C4-2B (cell line): Measurements from ENCODE around the gene STRA6.

Source experiments
- H3K27ac ChIP-seq: fragments of 450-650 bp; 2 replicates; pipeline ENCODE4 v1.5.1; 2017
- ZFX ChIP-seq: fragments of 450-650 bp; IDR thresholded peaks from 2 replicates; pipeline ENCODE4 v1.6.1; 2017
- TF ChIP-seq, protein P1 (sequence below): fragments of 450-650 bp; conservative IDR thresholded peaks from 2 replicates; pipeline ENCODE4 v1.5.1; 2017; ENCODE audit warnings: mild to moderate bottlenecking

Gene STRA6

DNA sequence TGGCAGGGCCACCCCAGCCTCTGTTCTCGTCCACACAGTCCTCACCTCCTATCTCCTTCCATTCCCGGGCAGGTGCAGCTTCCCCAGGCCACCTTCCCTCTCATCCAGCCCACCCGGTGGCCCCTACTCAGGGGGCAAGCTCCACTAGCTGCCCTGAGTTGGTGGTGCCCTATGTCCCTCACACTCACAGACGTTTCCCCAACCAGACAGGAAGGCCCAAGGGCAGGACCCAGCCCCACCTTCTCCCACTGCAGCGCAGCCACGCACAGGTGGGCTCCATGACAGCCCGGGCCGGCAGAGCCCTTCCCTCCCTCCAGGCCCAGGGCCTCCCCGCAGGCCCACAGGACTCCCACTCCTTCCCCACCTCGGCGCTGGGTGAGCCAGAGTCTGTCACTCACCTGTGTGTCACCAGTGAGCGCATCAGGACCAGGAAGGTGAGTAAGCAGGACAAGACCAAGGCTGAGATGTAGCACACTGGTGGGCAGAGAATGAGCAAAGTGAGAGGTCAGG, 17.9 kb downstream of the STRA6 start:
- H3K27ac ChIP-seq, result no peak overlapping the region
- TF ChIP-seq, protein P1, sequence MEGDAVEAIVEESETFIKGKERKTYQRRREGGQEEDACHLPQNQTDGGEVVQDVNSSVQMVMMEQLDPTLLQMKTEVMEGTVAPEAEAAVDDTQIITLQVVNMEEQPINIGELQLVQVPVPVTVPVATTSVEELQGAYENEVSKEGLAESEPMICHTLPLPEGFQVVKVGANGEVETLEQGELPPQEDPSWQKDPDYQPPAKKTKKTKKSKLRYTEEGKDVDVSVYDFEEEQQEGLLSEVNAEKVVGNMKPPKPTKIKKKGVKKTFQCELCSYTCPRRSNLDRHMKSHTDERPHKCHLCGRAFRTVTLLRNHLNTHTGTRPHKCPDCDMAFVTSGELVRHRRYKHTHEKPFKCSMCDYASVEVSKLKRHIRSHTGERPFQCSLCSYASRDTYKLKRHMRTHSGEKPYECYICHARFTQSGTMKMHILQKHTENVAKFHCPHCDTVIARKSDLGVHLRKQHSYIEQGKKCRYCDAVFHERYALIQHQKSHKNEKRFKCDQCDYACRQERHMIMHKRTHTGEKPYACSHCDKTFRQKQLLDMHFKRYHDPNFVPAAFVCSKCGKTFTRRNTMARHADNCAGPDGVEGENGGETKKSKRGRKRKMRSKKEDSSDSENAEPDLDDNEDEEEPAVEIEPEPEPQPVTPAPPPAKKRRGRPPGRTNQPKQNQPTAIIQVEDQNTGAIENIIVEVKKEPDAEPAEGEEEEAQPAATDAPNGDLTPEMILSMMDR, result no peak
- no peak for TF ChIP-seq ZFX

DNA sequence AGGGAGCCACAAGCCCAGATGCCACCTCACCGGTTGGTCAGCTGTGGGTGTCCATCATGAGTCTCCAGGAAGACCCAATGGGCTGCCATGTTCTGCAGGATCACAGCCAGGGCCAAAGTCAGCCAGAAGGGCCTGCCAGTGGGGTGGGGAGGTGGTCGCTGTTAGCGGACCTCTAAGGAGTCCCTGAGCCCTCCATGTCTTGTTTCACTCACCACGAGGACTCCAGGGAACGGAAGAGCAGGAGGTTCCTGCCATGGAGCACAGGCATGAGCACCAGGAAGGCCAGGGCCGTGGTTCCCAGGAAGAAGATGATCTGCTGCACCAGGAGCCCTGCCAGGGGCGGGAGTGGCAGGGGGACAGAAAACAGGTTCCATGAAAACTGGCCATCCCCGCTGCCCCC, 20.5 kb downstream of the STRA6 start:
- TF ChIP-seq, protein P1, result no peak
- TF ChIP-seq ZFX, result no peak
- no peak overlapping the region for H3K27ac ChIP-seq

DNA sequence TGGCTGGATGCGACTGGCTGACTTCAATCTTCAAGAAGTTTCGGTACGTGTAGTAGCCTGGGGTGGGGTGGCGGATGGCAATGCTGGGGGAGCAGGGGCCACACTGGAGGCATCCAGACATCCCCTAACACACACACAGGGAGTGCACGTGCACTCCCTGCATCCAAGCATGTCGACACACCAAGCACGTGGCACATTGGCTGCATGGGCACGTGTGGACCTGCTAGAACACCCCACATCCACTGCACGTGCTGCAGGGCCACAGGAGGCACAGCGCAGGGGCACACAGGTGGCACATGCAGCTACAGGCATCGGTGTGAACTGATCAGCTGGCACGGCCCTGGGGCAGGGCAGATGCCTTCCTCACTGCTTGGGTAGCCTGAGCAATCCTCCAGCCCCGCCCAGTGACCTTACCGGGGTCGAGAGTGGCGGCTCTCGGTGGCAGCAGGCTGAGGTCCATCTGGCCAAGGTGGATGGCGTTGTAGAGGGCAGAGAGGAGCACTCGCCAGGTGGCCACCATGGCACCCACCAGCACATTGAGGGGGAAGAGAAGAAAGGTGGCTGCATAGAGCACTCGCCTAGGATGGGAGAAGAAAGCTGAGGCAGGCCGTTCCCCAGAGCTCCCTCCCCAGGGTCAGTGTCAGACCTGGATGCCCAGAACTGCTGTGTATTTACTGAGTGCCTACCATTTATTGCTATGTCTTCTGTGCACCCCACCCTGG, 21.5 kb downstream of the STRA6 start:
- TF ChIP-seq ZFX, result no peak
- TF ChIP-seq, protein P1, result no peak
- H3K27ac ChIP-seq, result no peak overlapping the region

DNA sequence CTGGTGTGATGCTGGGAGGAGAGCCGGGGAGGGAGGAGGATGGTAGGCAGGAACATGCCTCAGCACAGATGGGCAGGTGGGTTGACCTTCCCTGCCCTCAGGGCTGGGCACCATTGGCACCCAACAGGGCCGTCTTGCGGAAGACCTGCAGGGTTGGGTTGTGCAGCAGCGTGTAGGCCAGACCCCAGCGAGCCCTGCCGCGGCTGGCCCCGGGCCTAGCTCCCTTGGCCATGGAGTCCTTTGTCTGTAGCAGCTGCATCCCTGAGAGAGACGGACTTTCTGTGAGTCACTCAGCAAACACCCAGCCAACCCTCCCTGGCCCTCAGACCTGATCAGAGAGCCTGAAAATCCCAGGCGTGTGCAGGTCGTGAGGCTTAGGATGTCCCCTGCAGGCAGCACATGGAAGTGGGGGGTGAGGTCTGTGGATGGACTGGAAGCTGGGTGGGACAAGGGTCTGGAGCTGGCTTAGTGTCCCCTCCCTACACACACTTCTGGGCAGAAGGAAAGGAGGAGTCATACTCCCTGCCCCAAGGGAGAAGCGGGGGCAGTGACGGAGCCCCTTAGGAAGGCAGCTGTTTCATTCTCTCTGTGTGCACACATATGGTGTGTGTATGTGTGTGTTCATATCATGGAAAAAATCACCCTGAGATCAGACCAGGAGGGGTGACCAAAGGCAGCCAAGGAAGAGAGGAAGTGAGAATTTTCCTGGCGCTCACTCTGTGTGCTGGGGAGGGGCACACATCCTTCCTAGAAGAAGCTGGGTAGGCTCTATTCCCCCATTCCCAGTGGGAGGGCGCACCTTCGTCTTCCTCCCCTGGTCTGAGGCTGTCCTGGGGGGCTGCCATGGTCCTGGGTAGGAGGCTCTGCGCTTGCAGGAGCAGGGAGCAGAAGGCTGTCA, 22.4 kb downstream of the STRA6 start:
- no peak overlapping the region for H3K27ac ChIP-seq
- TF ChIP-seq ZFX, result no peak
- TF ChIP-seq, protein P1, result no peak

DNA sequence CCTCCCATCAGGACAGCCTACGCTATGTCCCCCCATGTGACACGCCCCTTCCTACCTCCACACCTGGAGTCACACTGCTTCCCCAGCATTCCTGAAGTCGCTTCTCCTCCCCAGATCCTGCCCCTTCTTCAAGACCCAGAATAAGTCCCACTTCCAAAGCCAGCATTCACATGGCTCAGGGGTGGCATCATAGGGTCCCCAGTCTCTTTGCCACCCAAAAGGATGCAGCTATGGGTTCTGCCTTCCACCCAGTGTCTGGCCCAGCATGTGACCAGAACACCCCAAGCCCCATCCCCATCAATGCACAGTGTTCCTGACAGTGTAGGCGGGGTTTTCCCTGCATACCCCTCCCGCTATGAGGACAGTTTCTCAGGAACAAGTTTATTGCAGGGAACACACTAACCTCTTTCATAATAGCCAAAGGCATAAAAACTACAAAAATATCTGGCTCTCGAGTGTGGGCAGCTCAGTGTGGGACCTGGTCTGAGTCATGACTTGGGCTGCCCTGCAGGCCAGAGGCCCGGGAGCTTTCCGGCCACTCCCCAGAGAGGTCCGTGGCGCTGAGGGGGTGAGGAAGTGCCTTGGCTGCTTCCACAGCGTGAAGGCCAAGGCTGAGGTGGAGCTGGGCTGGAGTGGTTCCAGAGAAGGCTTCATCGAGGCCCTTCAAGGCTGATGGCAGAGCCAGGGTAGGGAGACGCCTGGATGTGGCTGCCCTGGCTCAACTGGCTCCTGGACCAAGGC, 23.3 kb downstream of the STRA6 start:
- no peak overlapping the region for H3K27ac ChIP-seq
- no peak for TF ChIP-seq ZFX
- TF ChIP-seq, protein P1, result no peak

DNA sequence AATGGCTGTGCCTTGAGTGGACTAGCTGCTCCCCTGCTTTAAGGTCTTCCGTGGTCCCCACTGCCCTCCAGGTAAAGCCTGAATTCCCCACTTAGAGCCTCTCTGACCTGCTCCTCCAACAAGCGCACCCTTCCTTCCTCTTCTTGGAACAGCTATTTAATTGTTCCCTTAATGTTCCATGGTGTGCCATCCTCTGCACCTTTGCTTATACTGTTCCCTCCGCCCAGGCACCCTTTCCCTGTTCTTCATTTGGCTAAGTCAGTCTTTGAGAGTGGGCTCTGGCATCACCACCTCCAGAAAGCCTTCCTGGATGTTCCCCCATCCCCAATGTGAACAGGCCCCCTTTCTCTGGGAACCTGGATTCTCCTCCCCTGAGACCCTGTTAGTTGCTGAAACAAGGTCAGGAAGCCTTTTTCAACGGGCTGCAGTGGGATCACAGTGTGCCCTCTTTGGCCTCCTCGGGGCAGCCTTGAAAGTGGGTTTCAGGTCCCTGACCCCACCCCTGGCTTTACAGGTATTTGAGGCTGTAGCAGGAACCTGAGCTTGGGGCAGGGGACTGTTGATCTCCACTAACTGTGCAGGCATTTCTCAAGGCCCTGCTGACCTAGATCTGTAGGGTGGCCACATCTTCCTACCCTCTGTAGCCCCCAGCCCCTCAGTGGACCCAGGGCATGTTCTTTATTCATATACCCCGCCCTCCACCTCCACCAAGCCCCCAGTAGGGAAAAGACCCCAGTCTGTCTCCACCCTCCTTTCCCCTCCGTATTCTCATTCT, 24.1 kb downstream of the STRA6 start:
- TF ChIP-seq, protein P1, result no peak
- no peak for TF ChIP-seq ZFX
- no peak overlapping the region for H3K27ac ChIP-seq
